SIG-M5 treated with dmso at 0.1 percent for 504 hours (cell line): ENCODE results near the gene SCGB2B2.
"Not testable (repeated sequence)": the region's sequence is repeated elsewhere in the genome, so short reads cannot be mapped to it uniquely, and the experiment has no call there.

Source experiments
- DNase-seq: peaks from one replicate; lab custom pipeline; 2025; ENCODE audit not compliant: unreplicated experiment; lab: John Stamatoyannopoulos, UW

The SCGB2B2 gene

DNA sequence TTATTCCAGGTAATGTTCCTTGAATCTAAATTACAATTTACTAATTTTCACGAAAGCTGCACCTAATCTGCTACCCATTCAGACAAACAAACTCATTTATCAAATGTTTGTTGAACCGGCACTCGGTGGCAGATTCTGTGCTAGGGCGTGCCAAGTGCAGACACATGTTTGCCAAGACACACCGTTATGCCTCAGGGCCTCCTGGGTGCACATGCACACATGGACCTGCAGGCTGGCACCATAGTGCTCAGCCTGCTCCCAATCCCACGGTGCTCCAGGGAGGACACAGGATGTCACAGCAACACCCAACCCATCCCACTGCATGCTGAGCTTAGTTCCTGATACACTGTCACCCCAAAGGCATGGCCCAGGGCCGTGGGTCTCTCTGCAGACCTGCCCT is 7.7 kb downstream of the SCGB2B2 start:
- DNase-seq: no peak

GRCh38 chr19:34668690-34669089 is 8.3 kb downstream of the SCGB2B2 start:
- DNase-seq: not testable (repeated sequence)

- not testable (repeated sequence) for DNase-seq
Measured at GRCh38 chr19:34668077-34668689, 8.8 kb downstream of the SCGB2B2 start.

GRCh38 chr19:34667349-34668076 is 9.4 kb downstream of the SCGB2B2 start:
- no peak for DNase-seq

- DNase-seq: no peak
Measured at GRCh38 chr19:34666958-34667265, 10.0 kb downstream of the SCGB2B2 start.

- DNase-seq: no peak
Measured at GRCh38 chr19:34666200-34666957, 10.6 kb downstream of the SCGB2B2 start.

DNA sequence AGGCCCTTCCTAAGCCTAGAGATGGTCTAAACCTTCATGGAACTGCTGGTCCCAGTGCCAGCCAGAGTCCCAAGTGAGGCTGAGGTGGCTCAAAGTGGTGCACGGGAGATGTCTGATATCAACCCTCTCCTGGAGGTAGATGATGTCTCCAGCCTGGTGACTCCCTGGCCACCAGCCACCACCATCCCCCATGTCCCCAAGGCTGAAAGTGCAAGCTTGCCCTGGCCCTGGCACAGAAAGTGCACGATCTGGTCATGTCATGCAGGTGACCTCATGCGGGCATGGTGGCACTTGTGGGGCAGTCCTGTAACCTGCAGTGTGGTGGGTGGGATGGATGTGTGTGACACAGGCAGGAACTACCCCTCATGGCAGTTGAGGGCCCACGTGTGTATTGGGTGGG is 11.7 kb downstream of the SCGB2B2 start:
- not testable (repeated sequence) for DNase-seq

DNA sequence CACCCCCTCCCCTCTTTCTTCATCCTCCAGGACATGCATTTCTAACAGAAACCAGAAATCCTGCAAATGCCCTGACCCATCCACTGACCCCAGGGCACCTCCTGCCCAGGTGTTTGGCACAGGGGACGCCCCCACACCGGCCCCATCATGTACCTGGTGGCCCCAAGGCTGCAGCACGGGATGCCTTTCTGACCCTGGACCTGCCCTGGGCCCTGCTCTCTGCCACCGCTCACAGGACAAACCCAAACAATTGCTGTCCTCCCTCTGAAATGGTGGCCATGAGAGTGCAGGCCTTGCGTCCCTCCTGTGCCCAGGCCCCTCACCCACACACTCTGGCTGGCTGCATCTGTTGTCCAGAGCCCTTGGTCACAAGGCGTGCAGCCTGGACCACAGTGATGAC is 12.1 kb downstream of the SCGB2B2 start:
- no peak for DNase-seq

- no peak for DNase-seq
Measured at GRCh38 chr19:34664168-34664567, 12.8 kb downstream of the SCGB2B2 start.

GRCh38 chr19:34662919-34663318 is 14.0 kb downstream of the SCGB2B2 start:
- peak; percentile 35 for DNase-seq

DNA sequence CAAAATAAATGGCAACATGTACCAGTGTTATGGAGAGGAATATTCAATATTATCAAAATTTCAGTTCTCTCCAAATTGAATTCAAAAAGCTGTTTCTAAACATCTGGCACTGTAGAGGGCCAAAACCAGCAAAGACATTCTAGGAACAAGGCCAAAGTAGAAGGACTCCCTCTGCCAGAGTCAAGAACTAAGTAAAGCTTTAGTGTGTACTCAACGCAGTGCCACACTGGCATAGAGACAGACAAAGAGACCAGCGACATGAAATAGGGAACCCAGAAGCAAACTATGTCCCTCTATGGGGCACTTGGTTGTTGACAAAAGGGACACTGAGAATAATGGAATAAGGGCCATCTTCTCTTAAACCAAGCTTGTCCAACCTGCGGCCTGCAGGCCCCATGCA is 15.6 kb downstream of the SCGB2B2 start:
- DNase-seq: no peak

GRCh38 chr19:34655651-34656050 is 21.3 kb downstream of the SCGB2B2 start:
- DNase-seq: no peak

DNA sequence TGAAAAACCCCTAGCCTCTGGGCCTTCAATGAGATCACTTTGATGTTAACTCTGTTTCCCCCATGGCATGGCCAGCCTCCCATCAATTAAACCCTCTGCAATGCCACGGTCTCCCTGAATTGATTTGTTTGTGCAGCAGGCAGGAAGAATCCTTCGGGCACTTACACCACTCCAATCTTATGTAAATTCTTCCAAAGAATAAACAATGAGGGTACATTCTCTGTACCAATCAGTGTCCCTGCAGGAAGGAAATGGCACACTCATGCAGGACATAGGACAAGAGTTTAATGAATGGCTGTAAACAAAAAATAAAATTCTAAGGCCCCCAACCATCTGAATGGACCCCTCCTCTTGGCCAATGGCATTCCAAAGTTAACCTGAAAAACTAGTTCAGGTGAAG is 22.2 kb downstream of the SCGB2B2 start:
- DNase-seq: no peak

DNA sequence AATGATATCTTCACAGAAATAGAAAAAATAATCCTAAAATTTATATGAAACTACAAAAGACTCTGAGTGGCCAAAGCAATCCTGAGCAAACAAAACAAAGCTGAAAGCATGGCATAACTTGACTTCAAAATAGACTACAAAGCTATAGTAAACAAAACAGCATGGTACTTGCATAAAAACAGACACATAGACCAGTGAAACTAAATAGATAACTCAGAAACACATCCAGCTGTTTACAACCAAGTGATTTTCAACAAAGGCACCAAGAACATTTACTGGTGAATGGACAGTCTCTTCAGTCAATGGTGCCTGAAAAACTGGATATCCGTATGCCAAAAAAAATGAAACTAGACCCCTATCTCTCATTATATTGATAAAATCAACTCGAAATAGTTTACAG is 25.2 kb downstream of the SCGB2B2 start:
- DNase-seq: no peak

DNA sequence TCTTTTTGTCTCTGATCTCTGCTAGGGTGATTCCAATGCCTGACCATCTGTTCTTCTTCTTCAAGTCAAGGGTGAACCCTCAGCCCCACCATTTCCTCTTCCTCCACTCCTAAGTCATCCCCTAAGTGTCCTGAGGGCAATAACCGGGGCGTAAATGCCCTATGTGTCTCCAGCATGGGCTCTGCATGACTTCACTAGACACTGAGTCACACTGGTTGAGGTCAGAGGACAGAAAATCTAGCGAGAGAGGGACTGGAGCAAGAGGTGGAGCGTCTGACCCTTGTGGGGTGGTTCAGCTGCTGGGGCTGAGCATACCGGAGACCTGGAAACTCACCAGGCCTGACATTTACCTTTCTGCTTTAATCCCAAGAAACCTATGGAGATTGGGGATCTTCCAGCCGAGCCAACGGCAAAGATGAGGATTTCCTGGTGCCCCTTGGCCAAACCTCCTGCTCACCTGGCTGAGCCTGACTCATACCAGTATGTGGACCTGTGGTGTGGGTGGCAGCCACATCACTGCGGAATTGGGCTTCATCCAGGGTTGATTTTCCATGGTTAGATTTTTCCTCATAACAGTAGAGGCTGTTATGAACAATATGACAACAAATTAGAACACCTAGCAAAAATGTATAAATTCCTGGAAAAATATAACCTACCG is 26.9 kb downstream of the SCGB2B2 start:
- no peak for DNase-seq

- no peak for DNase-seq
Measured at GRCh38 chr19:34645551-34645950, 31.4 kb downstream of the SCGB2B2 start.

- DNase-seq: no peak
Measured at GRCh38 chr19:34644991-34645461, 31.9 kb downstream of the SCGB2B2 start.

DNA sequence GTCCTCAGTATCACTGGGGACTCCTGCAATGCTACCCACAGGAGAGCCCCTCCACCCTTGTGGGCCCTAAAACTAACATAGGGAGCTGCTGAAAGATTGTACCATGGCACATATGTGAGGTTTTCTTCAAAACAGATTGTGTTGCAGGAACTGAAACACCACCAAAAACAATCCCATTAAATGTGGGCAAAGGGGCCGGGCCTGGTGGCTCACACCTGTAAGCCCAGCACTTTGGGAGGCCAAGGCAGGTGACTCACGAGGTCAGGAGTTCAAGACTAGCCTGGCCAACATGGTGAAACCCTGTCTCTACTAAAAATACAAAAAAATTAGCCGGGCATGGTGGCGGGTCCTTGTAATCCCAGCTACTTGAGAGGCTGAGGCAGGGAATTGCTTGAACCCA is 34.7 kb downstream of the SCGB2B2 start:
- DNase-seq: no peak

DNA sequence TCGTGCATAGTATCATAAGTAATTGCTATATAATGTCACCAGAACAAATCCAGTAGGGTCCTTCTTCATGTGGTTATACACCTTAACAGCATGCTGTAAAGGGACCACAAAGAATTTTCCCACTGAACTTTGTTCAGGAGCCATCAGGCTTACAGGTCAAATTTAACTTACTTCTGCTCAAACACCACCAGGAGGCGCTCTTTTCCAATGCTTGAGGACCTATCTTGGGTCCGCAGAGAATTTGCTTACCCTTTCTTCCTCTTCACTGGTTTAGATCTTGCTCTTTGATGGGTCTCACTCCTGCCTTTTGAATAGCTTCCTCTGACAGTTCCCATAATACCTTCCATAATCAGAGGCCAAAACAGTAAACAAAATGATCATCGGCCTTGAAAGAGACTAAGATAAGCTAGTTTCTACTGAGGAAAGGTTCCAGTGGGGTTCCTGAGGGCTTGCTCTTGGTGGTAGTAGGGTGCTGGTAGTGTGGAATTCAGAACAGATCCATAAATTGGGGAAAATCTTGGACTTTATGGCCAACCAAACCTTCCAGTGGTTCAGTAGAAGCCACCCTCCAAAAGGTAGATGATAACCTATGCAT is 37.4 kb downstream of the SCGB2B2 start:
- DNase-seq: peak; percentile 71

GRCh38 chr19:34633802-34634201 is 43.2 kb downstream of the SCGB2B2 start:
- no peak for DNase-seq
